Adrenal gland (tissue), 5 donors: ENCODE data around the gene COL4A1.

ENCODE experiments used
- POLR2A ChIP-seq, 2 donors: fragments of 450-650 bp; IDR thresholded peaks; one replicate each; pipeline ENCODE4 v1.6.1; 2017; ENCODE audit warnings: antibody characterized with exemption in 2 of 2, mild to moderate bottlenecking in 2 of 2, moderate library complexity in 1 of 2
- TF ChIP-seq, protein P1 (sequence below), 6 experiments: fragments of 450-650 bp in 4 of 6; fragments of 200-600 bp in 2 of 6; sonication (generic) in 1 of 6; IDR thresholded peaks; 1 replicate in 5 of 6; 2 replicates in 1 of 6; pipeline versions ENCODE4 v1.5.1 to v1.8.0; 2016 to 2021; ENCODE audit warnings: antibody characterized with exemption in 6 of 6, mild to moderate bottlenecking in 2 of 6, moderate library complexity in 1 of 6
- donor health status: DM: no; HTN: no; CAD: no.

- TF ChIP-seq, protein P1, sequence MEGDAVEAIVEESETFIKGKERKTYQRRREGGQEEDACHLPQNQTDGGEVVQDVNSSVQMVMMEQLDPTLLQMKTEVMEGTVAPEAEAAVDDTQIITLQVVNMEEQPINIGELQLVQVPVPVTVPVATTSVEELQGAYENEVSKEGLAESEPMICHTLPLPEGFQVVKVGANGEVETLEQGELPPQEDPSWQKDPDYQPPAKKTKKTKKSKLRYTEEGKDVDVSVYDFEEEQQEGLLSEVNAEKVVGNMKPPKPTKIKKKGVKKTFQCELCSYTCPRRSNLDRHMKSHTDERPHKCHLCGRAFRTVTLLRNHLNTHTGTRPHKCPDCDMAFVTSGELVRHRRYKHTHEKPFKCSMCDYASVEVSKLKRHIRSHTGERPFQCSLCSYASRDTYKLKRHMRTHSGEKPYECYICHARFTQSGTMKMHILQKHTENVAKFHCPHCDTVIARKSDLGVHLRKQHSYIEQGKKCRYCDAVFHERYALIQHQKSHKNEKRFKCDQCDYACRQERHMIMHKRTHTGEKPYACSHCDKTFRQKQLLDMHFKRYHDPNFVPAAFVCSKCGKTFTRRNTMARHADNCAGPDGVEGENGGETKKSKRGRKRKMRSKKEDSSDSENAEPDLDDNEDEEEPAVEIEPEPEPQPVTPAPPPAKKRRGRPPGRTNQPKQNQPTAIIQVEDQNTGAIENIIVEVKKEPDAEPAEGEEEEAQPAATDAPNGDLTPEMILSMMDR (IDR thresholded peaks at IDR 0.05) = no peak
- TF ChIP-seq POLR2A (IDR thresholded peaks at IDR 0.05) = no peak
Observed at GRCh38 chr13:110323172-110323891, 16.4 kb upstream of the COL4A1 start.
